H1 (cell line): ENCODE data around the gene ZC3HAV1. TPM values are rescaled to one million over a fixed set of nuclear protein-coding genes. Genes with fewer than 3 reads are reported as not detected.

Experiments
- BACH1 ChIP-seq: IDR thresholded peaks from 2 replicates; pipeline ENCODE4 v1.6.1; 2012; ENCODE audit warnings: low read length, improper control_type of control experiment
- GABPA ChIP-seq: IDR thresholded peaks from 2 replicates; pipeline ENCODE4 v1.6.1; 2011; ENCODE audit warnings: mild to moderate bottlenecking, low read length, moderate library complexity, borderline replicate concordance; ENCODE audit not compliant: insufficient read depth
- GTF2F1 ChIP-seq: IDR thresholded peaks from 2 replicates; pipeline ENCODE4 v1.6.1; 2012; ENCODE audit warnings: low read depth, low read length, improper control_type of control experiment, borderline replicate concordance
- HDAC6 ChIP-seq: IDR thresholded peaks from one replicate; pipeline ENCODE4 v1.7.1; 2012; ENCODE audit warnings: low read depth, mild to moderate bottlenecking, inconsistent platforms, low read length, moderate library complexity
- JUND ChIP-seq: IDR thresholded peaks from 2 replicates; pipeline ENCODE4 v1.6.1; 2011; ENCODE audit warnings: mild to moderate bottlenecking, improper control_type of control experiment, low read length
- PHF8 ChIP-seq: fragments of 200-600 bp; sonication (generic); conservative IDR thresholded peaks from 2 replicates; pipeline ENCODE4 v1.7.1; 2012; ENCODE audit warnings: low read depth, mild to moderate bottlenecking, inconsistent platforms, low read length, moderate library complexity
- POLR2AphosphoS5 ChIP-seq: IDR thresholded peaks from 2 replicates; pipeline ENCODE4 v1.6.1; 2011; ENCODE audit warnings: low read depth, low read length
- RBBP5 ChIP-seq: IDR thresholded peaks from 2 replicates; pipeline ENCODE4 v1.7.1; 2012; ENCODE audit warnings: low read depth, mild to moderate bottlenecking, inconsistent platforms, low read length, moderate library complexity, borderline replicate concordance
- SIRT6 ChIP-seq: IDR thresholded peaks from one replicate; pipeline ENCODE4 v1.7.1; 2012; ENCODE audit warnings: low read length, inconsistent platforms
- SIX5 ChIP-seq: IDR thresholded peaks from 2 replicates; pipeline ENCODE4 v1.6.1; 2011; ENCODE audit warnings: mild to moderate bottlenecking, low read depth, low read length
- TEAD4 ChIP-seq: IDR thresholded peaks from 2 replicates; pipeline ENCODE4 v1.6.1; 2012; ENCODE audit warnings: low read depth, low read length, inconsistent platforms, mixed read lengths
- polyA plus RNA-seq, 7 experiments: library from polyadenylated mRNA; depleted of rRNA in 3 of 7; stranded (reverse) in 5 of 7; unstranded in 2 of 7; fragments of >200 nt in 5 of 7; fragments of 200-250 nt in 2 of 7; gene quantifications; 1 replicate in 5 of 7; 2 replicates in 1 of 7; 4 replicates in 1 of 7; pipeline versions ENCODE4 v1.2.1 to v1.2.3, GENCODE V29; 2011 to 2013; ENCODE audit warnings: missing spikeins in 2 of 7, mixed read lengths in 2 of 7
- total RNA-seq: library from RNA; stranded (reverse); fragmentation: NEBNext Ultra II Directional; extraction: Animal tissue kit (Norgen Biotek cat#: 25700); gene quantifications from 2 replicates; pipeline ENCODE4 v1.2.1, GENCODE V29; 2021
- TF ChIP-seq, protein P1 (sequence below), 3 experiments: IDR thresholded peaks; 1 replicate in 2 of 3; 2 replicates in 1 of 3; pipeline versions ENCODE4 v1.5.1 to v1.6.1; 2011; ENCODE audit warnings: low read length in 3 of 3, mild to moderate bottlenecking in 3 of 3, inconsistent platforms in 2 of 3, low read depth in 1 of 3, moderate library complexity in 1 of 3; ENCODE audit not compliant: insufficient read depth in 1 of 3; ENCODE audit errors: control extremely low read depth in 1 of 3
- TF ChIP-seq, protein P2 (sequence below): IDR thresholded peaks from 2 replicates; pipeline ENCODE4 v1.6.1; 2012; ENCODE audit warnings: inconsistent platforms

The ZC3HAV1 gene
- total and polyA plus RNA-seq, 2 of the 8 experiments (the other 6 are each of a cell fraction or from before 2014, with no cell fraction given): 22.5 to 43.4 TPM

DNA sequence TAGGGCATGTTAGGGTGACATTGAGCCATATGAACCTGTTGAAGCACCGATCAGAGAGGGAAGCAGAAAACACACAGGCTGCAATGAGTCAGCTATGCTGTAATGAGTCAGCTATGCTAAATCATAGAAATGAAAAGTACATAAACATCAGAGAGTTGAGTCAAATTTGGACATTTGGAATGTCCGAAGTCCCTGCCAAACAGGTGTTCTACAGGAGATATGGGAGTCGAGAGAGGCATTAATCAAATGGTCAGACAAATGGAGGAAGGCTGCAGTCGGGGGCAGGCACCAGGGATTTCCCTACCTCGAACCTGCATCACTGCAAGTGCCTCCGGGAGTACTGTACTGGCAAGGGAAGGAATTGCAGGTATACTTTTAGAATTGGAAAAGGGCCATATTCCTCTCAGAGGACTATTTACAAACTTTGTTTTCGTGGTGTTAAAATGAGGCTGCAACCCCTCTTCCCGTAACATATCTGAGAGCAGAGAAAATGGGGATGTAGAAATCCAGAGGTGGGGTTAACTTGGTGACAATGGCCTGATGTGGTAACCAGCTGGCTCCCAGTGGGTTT lies 8.8 kb upstream of the ZC3HAV1 start (continued):
- TF ChIP-seq, protein P1, sequence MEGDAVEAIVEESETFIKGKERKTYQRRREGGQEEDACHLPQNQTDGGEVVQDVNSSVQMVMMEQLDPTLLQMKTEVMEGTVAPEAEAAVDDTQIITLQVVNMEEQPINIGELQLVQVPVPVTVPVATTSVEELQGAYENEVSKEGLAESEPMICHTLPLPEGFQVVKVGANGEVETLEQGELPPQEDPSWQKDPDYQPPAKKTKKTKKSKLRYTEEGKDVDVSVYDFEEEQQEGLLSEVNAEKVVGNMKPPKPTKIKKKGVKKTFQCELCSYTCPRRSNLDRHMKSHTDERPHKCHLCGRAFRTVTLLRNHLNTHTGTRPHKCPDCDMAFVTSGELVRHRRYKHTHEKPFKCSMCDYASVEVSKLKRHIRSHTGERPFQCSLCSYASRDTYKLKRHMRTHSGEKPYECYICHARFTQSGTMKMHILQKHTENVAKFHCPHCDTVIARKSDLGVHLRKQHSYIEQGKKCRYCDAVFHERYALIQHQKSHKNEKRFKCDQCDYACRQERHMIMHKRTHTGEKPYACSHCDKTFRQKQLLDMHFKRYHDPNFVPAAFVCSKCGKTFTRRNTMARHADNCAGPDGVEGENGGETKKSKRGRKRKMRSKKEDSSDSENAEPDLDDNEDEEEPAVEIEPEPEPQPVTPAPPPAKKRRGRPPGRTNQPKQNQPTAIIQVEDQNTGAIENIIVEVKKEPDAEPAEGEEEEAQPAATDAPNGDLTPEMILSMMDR (IDR thresholded peaks at IDR 0.05; ENCODE audit: control extremely low read depth in 1 of 3, insufficient read depth in 1 of 3, low read depth in 1 of 3, low read length in 3 of 3): peak in 2 of 3 experiments; percentile 11 to 12; a peak in 2 of 4 replicates
- TF ChIP-seq SIX5: no peak
- TF ChIP-seq POLR2AphosphoS5: no peak
- TF ChIP-seq, protein P2, sequence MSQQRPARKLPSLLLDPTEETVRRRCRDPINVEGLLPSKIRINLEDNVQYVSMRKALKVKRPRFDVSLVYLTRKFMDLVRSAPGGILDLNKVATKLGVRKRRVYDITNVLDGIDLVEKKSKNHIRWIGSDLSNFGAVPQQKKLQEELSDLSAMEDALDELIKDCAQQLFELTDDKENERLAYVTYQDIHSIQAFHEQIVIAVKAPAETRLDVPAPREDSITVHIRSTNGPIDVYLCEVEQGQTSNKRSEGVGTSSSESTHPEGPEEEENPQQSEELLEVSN: no peak
- TF ChIP-seq HDAC6: no peak
- no peak for TF ChIP-seq PHF8
- peak; percentile 90 for TF ChIP-seq BACH1
- no peak for TF ChIP-seq GABPA
- no peak for TF ChIP-seq RBBP5
- TF ChIP-seq TEAD4: no peak
- TF ChIP-seq JUND: no peak
- no peak for TF ChIP-seq GTF2F1
- TF ChIP-seq SIRT6: no peak
